ENCODE measurements around the gene ST7.

- TF ChIP-seq CTCF (conservative IDR thresholded peaks at IDR 0.05; ENCODE audit: low read length) (no peak), EZH2phosphoT487 (IDR thresholded peaks at IDR 0.05; ENCODE audit: borderline replicate concordance) (no peak)
Observed at GRCh38 chr7:117229350-117229749, 276.0 kb downstream of the ST7 start.
